Prostate gland (tissue), 2 donors: ENCODE results near the gene EVI5.
"Not testable (repeated sequence)": the region's sequence is repeated elsewhere in the genome, so short reads cannot be mapped to it uniquely, and the experiment has no call there.

Experiments used
- POLR2A ChIP-seq: fragments of 450-650 bp; IDR thresholded peaks from one replicate; pipeline ENCODE4 v1.6.1; 2016; ENCODE audit warnings: antibody characterized with exemption, mild to moderate bottlenecking
- POLR2AphosphoS5 ChIP-seq: sonication (generic); formaldehyde crosslinking; IDR thresholded peaks from one replicate; pipeline ENCODE4 v1.6.1; 2017; ENCODE audit warnings: antibody characterized with exemption
- TF ChIP-seq, protein P1 (sequence below), 4 experiments: fragments of 200-600 bp in 2 of 4; fragments of 450-650 bp in 2 of 4; sonication (generic) in 2 of 4; IDR thresholded peaks; 1 replicate in 3 of 4; 2 replicates in 1 of 4; pipeline ENCODE4 v1.5.1; 2016 to 2019; ENCODE audit warnings: antibody characterized with exemption in 4 of 4, mild to moderate bottlenecking in 2 of 4, moderate library complexity in 2 of 4

GRCh38 chr1:92715476-92715951 lies 69.4 kb downstream of the EVI5 start:
- not testable (repeated sequence) for TF ChIP-seq POLR2A, POLR2AphosphoS5
- TF ChIP-seq, protein P1, sequence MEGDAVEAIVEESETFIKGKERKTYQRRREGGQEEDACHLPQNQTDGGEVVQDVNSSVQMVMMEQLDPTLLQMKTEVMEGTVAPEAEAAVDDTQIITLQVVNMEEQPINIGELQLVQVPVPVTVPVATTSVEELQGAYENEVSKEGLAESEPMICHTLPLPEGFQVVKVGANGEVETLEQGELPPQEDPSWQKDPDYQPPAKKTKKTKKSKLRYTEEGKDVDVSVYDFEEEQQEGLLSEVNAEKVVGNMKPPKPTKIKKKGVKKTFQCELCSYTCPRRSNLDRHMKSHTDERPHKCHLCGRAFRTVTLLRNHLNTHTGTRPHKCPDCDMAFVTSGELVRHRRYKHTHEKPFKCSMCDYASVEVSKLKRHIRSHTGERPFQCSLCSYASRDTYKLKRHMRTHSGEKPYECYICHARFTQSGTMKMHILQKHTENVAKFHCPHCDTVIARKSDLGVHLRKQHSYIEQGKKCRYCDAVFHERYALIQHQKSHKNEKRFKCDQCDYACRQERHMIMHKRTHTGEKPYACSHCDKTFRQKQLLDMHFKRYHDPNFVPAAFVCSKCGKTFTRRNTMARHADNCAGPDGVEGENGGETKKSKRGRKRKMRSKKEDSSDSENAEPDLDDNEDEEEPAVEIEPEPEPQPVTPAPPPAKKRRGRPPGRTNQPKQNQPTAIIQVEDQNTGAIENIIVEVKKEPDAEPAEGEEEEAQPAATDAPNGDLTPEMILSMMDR (IDR thresholded peaks at IDR 0.05): not testable (repeated sequence)
